ENCODE data around the gene NCCRP1. TPM values are rescaled to one million over a fixed set of nuclear protein-coding genes. Genes with fewer than 3 reads are reported as not detected.

Gene NCCRP1
- total RNA-seq, 1 donor from 2014 or later, result 1.9 TPM

GRCh38 chr19:39154629-39155100 is 42.1 kb upstream of the NCCRP1 start:
- H3K4me3 ChIP-seq, result no peak overlapping the region
- H3K27me3 ChIP-seq, result no peaks in the 10 kb centered on the region
- H3K36me3 ChIP-seq, result no peaks in the 10 kb centered on the region
- H3K79me2 ChIP-seq (ENCODE audit: low read depth), result peaks cover 73% of the 10 kb centered on the region
- peaks cover 93% of the 10 kb centered on the region for H4K20me1 ChIP-seq (ENCODE audit: low read depth)
- Mint-ChIP-seq H3K4me3 (no peak overlapping the region), H3K4me1 (peaks cover 24% of the 10 kb centered on the region), H3K36me3 (peaks cover 5% of the 10 kb centered on the region), H3K9me3 (no peaks in the 10 kb centered on the region), H3K27me3 (ENCODE audit: insufficient read depth, low read depth) (peaks cover 2% of the 10 kb centered on the region), H3K27ac (peak overlapping the region; percentile 22)
- H3F3A ChIP-seq (ENCODE audit: low read depth), result no peaks in the 10 kb centered on the region
- no peak for DNase-seq (ENCODE audit: low spot score)
- TF ChIP-seq EZH2 (IDR thresholded peaks at IDR 0.05) (no peak), CTCF (IDR thresholded peaks at IDR 0.05) (no peak), EZH2phosphoT487 (IDR thresholded peaks at IDR 0.05) (no peak)
- no peaks in the 10 kb centered on the region for H3K9me3 ChIP-seq (ENCODE audit: low read depth)
- H3K4me1 ChIP-seq, result peaks cover 11% of the 10 kb centered on the region
- no peak overlapping the region for H3K9ac ChIP-seq
- no peak overlapping the region for H3K4me2 ChIP-seq
- H2AFZ ChIP-seq (replicated peaks), result no peak overlapping the region
- no peak overlapping the region for H3K27ac ChIP-seq

- Histone ChIP-seq H3K4me3 (no peak overlapping the region), H3K9ac (no peak overlapping the region), H3K4me1 (peaks cover 11% of the 10 kb centered on the region), H4K20me1 (ENCODE audit: low read depth) (peaks cover 93% of the 10 kb centered on the region), H3K9me3 (ENCODE audit: low read depth) (no peaks in the 10 kb centered on the region), H3K36me3 (no peaks in the 10 kb centered on the region), H3K27me3 (no peaks in the 10 kb centered on the region), H2AFZ (replicated peaks) (no peak overlapping the region), H3F3A (ENCODE audit: low read depth) (no peaks in the 10 kb centered on the region), H3K27ac (no peak overlapping the region), H3K4me2 (no peak overlapping the region), H3K79me2 (ENCODE audit: low read depth) (peaks cover 74% of the 10 kb centered on the region)
- no peaks in the 10 kb centered on the region for H3K27me3 Mint-ChIP-seq (ENCODE audit: insufficient read depth, low read depth)
- peaks cover 22% of the 10 kb centered on the region for H3K4me1 Mint-ChIP-seq
- H3K36me3 Mint-ChIP-seq, result peaks cover 5% of the 10 kb centered on the region
- no peak overlapping the region for H3K4me3 Mint-ChIP-seq
- TF ChIP-seq EZH2phosphoT487 (IDR thresholded peaks at IDR 0.05), result no peak
- no peak for TF ChIP-seq EZH2 (IDR thresholded peaks at IDR 0.05)
- no peak for TF ChIP-seq CTCF (IDR thresholded peaks at IDR 0.05)
- no peaks in the 10 kb centered on the region for H3K9me3 Mint-ChIP-seq
- H3K27ac Mint-ChIP-seq, result no peak overlapping the region
- DNase-seq (ENCODE audit: low spot score), result no peak
Observed at GRCh38 chr19:39155114-39155700, 41.6 kb upstream of the NCCRP1 start.

GRCh38 chr19:39155741-39156140 is 41.0 kb upstream of the NCCRP1 start:
- H3K9ac ChIP-seq, result no peak overlapping the region
- no peaks in the 10 kb centered on the region for H3K36me3 ChIP-seq
- H4K20me1 ChIP-seq (ENCODE audit: low read depth), result peaks cover 93% of the 10 kb centered on the region
- Mint-ChIP-seq H3K4me3 (no peak overlapping the region), H3K9me3 (no peaks in the 10 kb centered on the region), H3K4me1 (peaks cover 23% of the 10 kb centered on the region), H3K27ac (peak overlapping the region; percentile 68), H3K27me3 (ENCODE audit: insufficient read depth, low read depth) (no peaks in the 10 kb centered on the region), H3K36me3 (peaks cover 5% of the 10 kb centered on the region)
- peaks cover 76% of the 10 kb centered on the region for H3K79me2 ChIP-seq (ENCODE audit: low read depth)
- H3K4me1 ChIP-seq, result peaks cover 11% of the 10 kb centered on the region
- no peak for DNase-seq (ENCODE audit: low spot score)
- no peak overlapping the region for H3K27ac ChIP-seq
- H2AFZ ChIP-seq (replicated peaks), result no peak overlapping the region
- H3F3A ChIP-seq (ENCODE audit: low read depth), result no peaks in the 10 kb centered on the region
- H3K27me3 ChIP-seq, result no peaks in the 10 kb centered on the region
- no peak overlapping the region for H3K4me3 ChIP-seq
- no peak for TF ChIP-seq CTCF (IDR thresholded peaks at IDR 0.05)
- no peak for TF ChIP-seq EZH2phosphoT487 (IDR thresholded peaks at IDR 0.05)
- no peak for TF ChIP-seq EZH2 (IDR thresholded peaks at IDR 0.05)
- H3K4me2 ChIP-seq, result no peak overlapping the region
- H3K9me3 ChIP-seq (ENCODE audit: low read depth), result no peaks in the 10 kb centered on the region
